GM18858 (cell line): ENCODE data around the gene GALNT4.

Source experiments
- ATAC-seq: cut with Tn5 transposase; IDR thresholded peaks from one replicate; pipeline ENCODE4 v1.9.1; 2021; ENCODE audit not compliant: unreplicated experiment

The GALNT4 gene

DNA sequence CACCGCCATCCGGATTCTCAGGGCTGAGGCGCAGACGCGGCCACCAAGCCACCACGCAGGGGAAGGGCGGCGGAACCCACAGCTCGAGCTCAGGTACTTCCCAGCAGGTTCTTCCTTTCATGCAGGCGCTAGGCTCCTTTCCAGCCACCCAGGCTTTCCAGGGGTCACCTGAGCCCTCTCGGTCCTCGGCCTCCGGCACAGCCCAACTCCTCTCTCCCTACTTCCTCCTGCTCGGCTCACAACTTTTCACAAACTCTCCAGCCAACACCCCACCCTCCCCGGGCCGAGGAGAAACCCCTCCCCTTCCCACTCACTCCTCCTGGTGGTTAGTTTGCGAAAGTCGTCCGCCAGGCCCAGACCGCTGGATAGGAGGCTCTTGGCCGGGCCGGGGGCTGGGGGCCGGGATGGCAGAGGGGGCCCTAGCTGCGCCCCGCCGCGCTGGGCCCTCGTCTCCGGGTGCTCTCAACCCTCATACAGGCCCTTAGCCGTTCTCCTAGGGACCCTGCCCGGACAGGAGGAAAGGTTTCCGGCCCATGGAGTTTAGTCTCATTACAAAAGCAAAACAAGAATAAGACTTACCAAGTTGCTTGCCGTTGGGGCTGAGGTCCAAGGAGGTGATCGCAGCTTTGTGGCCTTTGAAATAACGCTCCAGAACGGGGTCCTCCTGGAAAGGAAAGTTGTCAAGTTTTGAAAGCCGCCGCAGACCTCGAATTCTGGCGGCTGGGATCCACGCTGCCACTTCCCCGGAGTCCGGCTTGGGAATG, at the start of gene GALNT4:
TSS of gene GALNT4 (minus strand) at position 256 of the 764 bp plus-strand sequence. CDS start at position 9, 247 bp downstream.
- peak; percentile 69 for ATAC-seq

DNA sequence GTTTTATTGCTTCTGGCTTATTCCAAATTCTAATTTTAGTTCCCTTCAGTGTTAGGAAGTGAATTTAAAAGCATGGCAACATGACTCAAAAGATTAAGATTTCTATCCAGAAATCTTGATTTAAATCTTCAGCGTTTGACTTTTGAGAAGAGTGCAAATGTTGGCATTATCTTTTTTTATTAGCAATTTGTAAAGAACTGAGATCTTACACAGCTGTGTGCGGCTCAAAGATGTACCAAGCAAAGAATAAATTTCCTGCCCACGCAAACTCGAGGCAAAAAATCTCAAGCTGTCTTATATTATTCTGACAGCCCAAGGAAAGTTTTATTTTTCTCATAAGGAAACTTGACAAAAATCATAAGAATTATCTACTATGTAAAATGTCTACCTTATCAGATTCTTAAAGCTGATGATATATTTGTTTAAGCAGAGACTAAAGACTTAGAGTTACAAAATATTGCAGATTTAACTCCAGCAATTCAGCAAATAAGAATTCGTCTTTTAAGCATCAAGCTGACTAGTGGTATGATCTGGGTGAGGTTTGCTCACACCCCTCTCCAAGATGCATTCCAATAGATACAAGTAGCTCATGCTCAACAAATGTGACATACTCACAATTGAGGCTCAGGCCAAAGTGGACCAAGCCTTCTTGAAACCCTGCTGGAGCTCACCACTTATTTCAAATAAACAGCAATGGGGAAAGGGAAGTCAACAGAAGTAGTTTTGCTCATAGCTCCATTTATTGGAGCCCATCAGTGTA, 48.6 kb upstream of the GALNT4 start:
- ATAC-seq, result no peak

DNA sequence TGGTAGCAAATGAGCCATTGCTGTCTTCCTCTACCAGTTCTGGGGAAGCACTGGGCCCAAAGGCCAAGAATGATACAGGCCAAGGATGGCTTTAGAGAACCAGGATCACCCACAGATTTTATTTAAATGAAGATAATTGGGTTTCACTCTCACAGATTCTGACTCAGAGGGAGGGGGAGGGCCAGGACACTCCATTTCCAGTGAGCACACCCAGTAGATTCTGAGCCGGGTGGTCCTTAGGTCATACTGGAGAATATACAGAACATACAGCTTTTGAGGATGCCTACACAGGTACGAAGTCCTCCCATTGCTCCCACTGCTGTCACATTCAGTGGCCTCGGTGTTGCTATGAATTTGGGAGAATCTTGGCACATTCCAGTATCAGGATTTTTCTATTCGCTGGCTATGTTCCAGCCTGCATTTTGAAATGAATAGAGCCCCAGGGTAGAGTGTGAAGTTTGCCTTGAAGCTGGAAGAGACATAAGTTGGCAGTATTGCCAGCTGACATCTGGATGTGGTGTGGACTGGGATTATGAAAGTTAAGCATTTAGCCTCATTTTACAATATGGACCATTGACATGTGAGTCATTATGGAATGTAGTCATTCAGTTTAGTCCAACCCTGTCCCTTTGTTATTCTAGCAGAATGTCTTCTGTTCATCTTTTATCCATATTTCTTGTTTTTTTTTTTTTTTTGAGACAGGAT, 47.0 kb upstream of the GALNT4 start:
- no peak for ATAC-seq

DNA sequence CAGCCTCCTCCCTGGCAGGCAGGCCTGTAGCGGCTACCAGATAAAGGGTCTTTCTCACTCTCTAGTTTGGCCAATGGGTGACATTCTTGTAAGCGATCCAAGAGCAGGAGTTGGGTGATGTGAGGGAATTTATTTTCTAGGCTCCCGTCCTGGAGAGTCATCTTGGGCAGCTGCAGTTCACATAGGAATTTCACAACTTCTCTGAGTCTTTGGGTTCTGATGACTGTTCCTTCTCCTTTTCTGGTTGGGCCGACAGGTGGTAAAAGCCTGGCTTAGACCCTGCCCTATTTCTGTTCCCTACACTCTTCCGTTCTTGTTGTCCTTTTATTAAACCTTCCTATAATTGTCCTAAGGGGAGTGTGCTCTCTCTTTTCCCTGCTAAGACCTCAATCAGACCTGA, 43.9 kb upstream of the GALNT4 start:
- no peak for ATAC-seq

DNA sequence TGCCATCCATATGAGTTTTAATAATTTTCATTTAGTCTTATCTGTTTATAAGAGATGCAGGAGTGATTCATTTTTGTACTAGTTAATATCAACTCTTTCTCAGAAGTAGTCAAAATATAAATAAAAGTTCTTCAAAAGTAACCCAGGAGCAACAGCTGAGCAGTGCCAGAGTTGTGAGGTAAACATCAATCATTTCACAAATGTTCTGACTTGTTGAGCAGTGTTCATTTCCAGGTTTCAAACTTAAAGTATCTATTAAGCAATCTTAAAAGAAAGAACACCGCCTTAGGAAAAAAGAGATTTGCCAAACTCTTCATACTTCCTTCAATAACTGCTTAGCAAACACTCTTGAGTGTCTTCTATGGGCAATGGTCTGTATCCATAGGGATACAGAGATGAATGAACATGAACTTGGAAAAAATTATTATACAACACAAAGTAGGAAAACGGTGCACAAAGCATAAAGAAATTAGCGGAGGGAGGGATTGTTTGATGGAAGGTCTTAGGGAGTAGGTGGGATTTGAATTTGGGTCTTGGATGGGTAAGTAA, 43.2 kb upstream of the GALNT4 start:
- no peak for ATAC-seq

DNA sequence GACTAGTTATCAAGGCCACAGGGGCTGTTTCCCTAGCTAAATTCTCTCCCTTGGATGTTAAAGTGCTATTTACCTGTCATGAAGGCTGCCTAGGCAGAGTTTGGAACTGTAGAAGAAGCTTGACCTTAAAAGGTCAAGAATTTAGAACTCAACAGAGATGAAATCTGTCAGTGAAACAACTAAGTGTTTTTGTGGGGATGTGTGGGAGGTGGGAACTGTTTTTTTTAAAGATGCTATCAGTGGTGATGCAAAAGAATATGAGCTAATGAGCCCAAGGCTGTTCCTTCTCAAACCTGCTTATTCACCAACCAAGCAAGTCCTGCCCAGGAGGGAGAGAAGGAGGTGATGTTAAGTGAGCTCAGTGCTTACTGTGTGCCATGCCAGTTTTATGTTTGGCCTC, 42.0 kb upstream of the GALNT4 start:
- ATAC-seq, result peak; percentile 73

DNA sequence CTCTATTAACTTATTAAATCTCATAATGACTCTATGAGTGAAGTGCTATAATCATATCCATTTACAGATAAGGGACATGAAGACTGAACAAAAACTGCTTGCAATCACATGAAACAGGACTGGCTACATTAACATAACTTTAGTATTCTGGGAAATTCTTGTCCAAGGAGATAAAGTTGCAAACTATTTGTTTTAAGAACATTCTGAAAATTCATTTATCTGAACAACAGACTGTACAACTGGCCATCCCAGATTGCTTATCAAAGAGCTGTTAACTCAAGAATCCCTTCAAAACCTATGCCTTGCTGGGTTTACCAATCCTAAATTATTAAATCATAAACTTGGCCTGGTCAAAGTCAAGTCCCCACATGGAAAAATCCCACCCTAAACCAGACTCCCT, 40.4 kb upstream of the GALNT4 start:
- no peak for ATAC-seq

DNA sequence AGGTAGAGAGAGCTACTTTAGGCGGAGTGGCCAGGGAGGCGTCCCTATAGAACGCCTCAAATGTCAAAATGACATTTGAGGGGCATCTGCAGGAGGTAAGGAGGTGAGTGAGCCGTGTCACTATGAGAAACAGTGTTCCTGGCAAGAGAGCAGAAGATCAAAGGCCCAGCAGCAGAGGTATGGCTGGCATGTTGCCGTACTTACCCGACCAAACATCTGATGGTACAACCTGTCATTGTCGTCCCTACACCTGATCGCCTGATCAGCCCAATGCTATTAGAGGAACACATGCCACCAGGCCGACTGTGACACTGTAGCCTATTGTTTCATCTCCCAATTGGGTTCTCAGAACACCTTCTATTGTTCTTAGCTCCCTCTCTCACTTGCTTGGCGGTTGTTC, 35.2 kb upstream of the GALNT4 start:
- ATAC-seq, result no peak

DNA sequence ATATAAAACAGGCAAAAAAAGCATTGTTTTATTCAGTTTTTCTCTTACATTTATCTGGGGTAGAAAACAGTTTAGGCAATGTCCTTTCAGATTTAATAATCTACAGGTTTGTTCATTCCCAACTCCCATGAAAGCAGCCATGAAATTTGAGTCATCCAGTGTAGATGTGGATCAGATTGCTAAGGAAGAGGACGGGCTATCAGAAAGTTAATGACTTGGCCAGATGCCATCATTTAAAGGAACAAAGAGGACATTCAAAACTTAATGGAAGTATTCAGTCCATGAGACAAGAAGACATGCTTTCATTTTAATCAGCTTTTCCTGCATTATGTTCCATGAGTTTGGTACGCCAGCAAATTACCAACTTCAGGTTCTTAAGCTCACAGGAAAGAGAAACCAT, 32.4 kb upstream of the GALNT4 start:
- ATAC-seq, result no peak

DNA sequence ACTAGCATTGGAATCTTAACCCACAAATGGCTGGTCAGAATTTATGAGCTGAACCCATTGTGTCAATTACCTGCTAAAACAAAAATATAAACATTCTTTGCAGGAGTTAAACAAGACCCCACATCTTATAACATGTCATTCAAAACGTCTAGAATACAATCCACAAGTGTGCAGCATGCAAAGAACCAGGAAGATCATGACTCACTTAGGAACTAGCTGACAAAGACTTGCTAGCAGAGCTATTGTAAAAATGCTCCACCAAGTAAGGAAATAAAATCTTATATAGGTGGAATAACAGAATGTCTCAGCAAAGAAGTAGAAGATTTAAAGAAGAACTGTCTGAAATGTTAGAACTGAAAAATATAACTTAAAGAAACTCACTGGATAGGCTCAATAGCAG, 27.8 kb upstream of the GALNT4 start:
- no peak for ATAC-seq

DNA sequence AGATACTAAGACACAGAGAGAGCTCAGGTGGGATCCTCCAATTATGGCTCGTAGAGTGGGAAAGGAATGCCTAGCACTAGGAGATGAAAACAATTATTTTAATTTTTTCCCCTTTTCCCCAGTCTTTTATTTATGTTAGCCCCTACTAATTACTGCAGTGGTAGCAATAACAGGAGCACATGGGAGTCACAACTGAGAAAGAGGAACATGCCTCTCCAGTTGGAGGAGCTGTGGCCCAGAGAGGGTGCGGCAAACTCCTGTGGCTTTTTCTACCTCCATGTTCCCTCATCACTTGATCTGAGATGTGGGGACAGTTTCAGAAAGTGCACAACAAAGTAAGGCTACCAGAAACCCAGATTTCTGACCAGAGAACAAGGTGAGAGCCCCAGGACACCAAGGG, 27.2 kb upstream of the GALNT4 start:
- ATAC-seq, result no peak

DNA sequence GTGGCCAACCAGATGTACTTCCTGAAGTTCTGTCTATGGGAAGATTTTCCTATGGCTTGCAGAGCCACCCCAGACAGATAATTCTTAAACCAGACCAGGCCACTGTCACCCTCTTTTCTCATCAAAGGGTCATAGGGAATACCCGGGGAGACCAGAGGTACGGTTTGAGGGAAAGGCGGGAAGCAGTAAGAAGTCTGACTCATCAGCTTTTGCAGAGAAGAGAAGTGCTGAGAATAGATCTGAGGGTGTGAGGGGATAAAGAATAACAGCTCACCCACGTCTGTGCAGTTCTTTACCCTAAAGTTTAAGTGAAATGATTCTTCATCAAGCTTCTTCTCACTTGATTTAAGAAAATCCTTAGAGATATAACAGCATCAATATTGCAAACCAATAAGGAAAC, 22.5 kb upstream of the GALNT4 start:
- no peak for ATAC-seq

DNA sequence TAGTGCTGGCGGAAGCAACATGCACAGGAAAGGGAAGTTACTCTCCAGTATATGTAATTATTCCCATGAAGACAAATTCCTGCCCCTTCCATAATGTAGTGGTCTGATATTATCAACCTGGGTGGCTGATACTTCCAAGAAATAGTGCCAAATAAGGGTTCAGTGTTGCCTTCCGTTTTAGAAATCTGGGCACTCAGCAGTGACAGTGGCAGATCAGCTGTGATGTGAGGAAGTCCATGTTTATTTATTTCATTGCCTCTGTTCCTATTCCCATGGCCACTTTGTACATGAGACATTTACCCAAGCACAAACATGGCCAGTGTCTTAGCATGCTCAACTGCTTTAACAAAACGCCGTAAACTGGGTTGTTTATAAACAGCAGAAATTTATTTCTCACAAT, 21.6 kb upstream of the GALNT4 start:
- ATAC-seq, result no peak

DNA sequence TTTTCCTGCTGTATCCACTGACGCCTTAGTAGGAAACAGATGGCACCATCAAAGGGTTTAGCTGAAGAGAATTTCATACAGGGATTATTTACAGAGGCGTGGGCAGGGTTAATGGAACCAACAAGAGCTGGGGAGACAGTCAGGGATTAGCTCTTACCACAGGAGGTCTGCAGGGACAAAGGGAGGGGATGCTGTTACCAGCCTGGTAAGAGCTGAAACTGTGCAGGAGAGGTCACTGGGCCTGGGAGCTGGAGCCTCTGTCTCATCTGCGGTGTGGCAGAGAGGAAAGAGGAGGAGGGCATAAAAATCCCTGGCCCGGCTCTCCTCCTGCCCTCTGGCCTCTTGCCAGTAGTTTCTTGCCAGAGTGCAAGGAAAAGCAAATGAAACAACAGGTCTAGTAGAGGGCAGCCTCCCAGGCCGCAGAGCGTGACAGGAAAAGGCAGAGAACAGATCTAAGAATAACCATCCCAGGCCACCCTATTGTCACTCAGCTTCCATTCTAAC, 20.1 kb upstream of the GALNT4 start:
- ATAC-seq, result no peak

DNA sequence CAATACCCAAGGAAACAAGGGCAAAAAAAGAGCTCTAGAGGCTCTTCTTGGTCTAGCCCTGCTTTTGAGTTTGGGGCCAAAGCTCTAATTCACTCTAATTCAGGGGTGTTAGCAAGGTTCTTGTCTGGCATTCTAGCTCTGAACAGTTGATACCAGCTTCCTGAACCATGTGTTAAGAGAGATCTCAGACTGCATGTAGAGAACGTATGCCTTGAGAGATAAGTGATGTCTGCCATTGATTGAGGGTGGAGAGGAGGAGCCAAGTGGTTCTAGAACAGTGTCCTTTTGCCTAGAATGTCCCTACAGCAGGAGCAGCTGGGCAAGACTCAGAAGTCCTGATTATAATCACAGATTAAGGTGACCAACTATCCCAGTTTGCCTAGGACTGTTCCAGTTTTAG, 19.4 kb upstream of the GALNT4 start:
- no peak for ATAC-seq

DNA sequence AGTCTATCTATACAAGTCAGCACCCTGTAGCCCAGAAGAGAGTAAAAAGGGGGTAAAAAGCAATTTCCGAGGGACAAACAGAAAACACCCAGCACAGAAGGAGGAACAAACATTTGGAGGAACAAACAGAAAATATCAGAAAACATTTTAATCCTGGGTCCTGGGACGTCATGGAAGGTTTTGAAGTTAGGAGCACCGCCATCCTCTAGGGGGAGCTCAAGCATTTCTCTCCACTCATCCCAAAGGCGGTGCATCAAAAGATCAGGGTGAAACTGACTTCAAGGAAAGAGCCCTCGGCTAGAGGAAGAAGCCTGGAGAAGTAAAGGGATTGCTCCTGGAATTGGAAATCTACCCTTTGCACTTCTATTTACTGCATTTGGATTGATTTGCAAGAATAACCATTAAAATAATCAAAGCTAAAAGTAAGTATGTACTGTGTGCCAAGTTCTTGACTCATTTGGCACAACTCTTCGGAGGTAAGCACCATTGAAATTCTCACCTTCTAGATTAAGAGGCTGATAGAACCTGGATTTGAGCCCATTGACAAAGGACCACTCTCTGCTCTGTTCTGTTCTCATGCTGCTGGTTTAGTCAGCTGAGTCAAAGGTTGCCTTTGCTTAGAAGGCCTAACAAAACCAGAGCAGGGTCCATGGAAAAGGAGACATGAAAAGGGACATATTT, 18.5 kb upstream of the GALNT4 start:
- no peak for ATAC-seq

DNA sequence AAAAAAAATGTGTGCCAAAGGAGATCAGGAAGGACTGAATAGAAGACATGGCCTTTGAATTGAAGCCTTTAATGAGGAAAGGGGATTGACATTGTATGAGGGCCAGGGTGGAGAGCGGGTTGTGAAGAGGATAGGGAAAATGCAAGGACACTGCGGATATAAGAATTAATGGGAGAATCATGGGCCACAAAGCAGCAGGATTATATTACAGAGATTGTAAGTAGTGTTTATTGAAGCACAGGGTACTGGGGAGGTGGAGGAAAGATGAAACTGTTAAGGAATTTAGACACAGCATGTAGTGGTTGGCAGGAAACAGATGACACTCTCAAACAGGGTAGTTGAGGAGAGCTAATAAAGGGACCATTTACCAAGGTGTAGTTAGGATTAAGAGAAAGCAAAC, 17.6 kb upstream of the GALNT4 start:
- no peak for ATAC-seq

DNA sequence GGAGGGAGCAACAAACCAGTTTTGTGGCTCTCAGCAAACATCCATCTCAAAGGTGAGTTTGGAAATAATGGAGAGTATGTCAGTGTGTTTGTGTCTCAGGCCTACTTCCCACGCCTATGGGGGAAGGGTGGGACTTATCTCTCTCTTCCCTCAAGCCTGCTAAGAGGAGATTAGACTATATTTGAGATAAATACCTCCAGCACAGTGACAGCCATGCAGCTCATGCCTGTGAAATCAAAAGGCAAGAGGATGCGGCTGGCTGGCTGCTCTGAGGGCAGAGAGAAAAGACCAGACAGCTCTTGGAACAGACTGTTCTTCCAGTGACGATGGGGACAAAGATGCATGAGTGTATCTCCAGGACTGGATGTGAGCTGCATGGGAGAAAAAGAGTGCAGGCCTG, 16.0 kb upstream of the GALNT4 start:
- ATAC-seq, result no peak

DNA sequence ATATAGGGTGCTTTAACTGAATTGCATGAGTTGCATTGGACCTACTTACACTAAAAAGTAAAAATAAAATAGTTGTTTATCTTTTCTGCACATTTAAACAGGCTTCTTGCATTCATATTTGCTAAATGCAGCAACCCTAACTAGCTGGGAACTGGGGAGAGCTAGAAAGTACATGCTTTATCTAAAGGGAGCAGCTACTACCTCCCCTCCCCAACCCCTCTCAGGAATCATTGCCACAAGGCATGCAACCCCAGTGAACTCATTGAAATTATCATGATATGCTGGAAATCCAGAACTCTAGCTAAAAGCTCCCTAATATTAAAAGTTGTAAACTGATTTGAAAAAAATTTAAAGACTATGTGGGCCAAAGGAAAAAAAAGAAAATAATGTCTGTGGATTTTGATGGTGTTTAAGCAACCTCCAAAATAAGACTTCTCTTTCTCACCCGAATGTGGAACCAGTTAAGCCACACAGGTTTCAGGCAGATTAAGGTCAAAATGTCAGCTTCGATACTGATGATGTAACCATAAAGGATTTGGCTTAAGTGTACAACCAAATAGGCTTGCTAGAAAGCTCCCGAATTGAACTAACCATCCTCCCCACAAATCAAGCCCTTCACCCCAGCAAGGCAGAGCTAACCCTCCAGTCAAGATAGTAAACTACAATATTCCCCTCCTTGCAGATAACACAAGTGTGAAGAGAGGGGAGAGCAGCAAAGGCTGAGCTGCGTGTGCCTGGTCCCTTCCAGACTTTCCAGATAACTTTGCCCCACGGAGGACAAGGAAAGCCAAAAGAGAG, 15.0 kb upstream of the GALNT4 start:
- no peak for ATAC-seq

DNA sequence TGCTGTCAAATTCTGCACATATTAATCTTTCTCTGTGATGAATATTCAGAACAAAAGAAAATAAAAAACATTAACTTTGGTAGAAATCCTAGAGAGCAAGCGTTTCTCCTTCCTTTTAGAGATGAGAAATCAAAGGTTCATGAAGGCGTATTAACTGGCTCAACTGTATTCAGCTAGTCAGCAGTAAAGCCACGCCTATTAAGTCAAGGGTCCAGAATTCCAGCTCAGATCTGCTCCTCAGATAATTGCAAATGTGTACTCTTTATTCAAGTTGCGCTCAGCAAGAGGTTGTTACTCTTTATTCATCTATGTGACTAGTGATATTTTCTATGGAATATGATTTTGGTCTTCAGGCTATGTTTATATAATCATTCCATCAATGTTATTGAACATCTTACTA, 14.3 kb upstream of the GALNT4 start:
- ATAC-seq, result no peak
